ENCODE measurements around the gene IL24. TPM values are rescaled to one million over a fixed set of nuclear protein-coding genes. Genes with fewer than 3 reads are reported as not detected.

Gene IL24, protein sequence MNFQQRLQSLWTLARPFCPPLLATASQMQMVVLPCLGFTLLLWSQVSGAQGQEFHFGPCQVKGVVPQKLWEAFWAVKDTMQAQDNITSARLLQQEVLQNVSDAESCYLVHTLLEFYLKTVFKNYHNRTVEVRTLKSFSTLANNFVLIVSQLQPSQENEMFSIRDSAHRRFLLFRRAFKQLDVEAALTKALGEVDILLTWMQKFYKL
- total RNA-seq = not detected

DNA sequence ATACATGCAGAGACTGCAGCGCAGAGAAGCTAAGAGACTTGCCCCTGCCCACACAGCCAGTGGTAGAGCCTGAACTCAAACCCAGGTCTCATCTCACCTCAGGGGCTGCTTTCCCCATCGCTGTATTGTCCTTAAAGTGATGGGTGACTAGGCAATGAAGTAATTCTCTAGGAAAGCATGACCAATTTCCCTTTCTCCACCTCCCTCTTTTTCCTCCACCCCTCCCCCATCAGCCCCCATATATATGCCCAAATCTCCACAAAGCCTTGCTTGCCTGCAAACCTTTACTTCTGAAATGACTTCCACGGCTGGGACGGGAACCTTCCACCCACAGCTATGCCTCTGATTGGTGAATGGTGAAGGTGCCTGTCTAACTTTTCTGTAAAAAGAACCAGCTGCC lies at the start of gene IL24:
TSS of gene IL24 (plus strand) at position 269 of the 400 bp plus-strand sequence. CDS start 390 bp downstream, outside the sequence.

DNA sequence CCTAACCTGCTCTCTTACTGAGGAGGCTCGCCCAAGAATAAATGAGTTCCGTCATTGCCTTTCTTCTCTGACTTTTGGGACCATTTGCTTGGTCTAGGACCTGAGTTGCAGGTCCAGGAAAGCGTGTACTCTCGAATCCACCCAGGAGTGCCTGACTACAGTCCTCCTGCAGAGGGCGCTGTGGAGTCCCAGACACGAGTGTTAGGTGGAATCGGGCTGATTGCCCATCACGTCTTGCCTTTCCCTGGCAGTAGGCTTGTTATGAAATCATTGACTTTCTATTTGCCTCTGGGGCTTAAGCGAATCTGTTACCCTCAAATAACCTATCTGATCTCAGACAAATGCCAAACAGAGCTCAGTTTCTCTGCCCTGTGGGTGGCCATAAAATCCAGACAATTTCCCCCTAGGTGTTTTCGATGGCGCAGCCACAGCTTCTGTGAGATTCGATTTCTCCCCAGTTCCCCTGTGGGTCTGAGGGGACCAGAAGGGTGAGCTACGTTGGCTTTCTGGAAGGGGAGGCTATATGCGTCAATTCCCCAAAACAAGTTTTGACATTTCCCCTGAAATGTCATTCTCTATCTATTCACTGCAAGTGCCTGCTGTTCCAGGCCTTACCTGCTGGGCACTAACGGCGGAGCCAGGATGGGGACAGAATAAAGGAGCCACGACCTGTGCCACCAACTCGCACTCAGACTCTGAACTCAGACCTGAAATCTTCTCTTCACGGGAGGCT lies 32.1 kb upstream of the IL24 start, which contains the start of gene IL20:
TSS of gene IL20 (plus strand) at position 685 of the 733 bp plus-strand sequence. CDS start 230 bp downstream, outside the sequence.

GRCh38 chr1:206921772-206922265 lies 24.6 kb downstream of the IL24 start, which contains the start of gene FCMR:
Gene FCMR (minus strand): TSS chr1:206921941. CDS start chr1:206921854, 87 bp downstream.

DNA sequence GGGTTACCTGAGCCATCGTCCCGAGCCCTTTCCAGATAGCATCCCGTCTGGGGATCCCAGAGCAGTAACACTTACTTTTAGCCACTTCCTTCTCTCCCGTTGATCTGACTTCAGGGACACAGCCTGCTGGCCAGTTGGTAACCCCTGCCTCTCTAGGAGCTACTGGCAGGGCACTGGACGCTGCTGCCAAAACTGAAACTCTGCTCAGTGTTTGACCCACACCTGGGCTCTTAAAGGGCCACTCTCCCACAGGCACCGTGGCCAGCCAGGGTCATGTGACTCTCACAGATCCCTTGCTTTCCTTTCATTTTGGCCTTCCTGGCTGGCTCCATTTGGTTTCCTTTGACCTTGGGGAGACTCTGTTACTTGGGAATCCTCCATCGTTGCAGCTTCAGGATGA lies 49.0 kb downstream of the IL24 start, which contains the start of gene PIGR:
TSS of gene PIGR (minus strand) at position 206 of the 400 bp plus-strand sequence. CDS start 5,935 bp downstream, outside the sequence.

Other genes starting within 250 kb of the IL24 start
- 10.1 TPM for gene MAPKAPK2, start 212.5 kb upstream of the IL24 start, total RNA-seq
- gene IL19, start 126.7 kb upstream of the IL24 start, total RNA-seq = not detected
- 0.46 TPM for gene IL10, start 124.9 kb upstream of the IL24 start, total RNA-seq
- gene IL20, start 31.8 kb upstream of the IL24 start, total RNA-seq = not detected
- gene FCMR, start 24.5 kb downstream of the IL24 start, total RNA-seq = 0.46 TPM
- gene PIGR, start 49.0 kb downstream of the IL24 start, total RNA-seq = not detected
- gene FCAMR, start 73.0 kb downstream of the IL24 start, total RNA-seq = not detected
- not detected for gene C1orf116, start 135.3 kb downstream of the IL24 start, total RNA-seq
- 25.1 TPM for gene YOD1, start 153.8 kb downstream of the IL24 start, total RNA-seq
- 14.1 TPM for gene PFKFB2, start 155.8 kb downstream of the IL24 start, total RNA-seq
- not detected for gene C4BPB, start 191.4 kb downstream of the IL24 start, total RNA-seq
- not detected for gene C4BPA, start 206.8 kb downstream of the IL24 start, total RNA-seq